DMS153 treated with DMSO at 0.1 percent for 48 hours (cell line): Measurements from ENCODE around the gene RBPJ.
A peak's percentile ranks its signal among the peaks of the same experiment; 100 is the strongest.
"Not testable (repeated sequence)": the region's sequence is repeated elsewhere in the genome, so short reads cannot be mapped to it uniquely, and the experiment has no call there.

ENCODE experiments used
- DNase-seq: peaks from one replicate; lab custom pipeline; 2025; ENCODE audit not compliant: unreplicated experiment; lab: John Stamatoyannopoulos, UW

RBPJ gene

GRCh38 chr4:26300314-26301307 is 20.2 kb upstream of the RBPJ start:
- no peak for DNase-seq

DNA sequence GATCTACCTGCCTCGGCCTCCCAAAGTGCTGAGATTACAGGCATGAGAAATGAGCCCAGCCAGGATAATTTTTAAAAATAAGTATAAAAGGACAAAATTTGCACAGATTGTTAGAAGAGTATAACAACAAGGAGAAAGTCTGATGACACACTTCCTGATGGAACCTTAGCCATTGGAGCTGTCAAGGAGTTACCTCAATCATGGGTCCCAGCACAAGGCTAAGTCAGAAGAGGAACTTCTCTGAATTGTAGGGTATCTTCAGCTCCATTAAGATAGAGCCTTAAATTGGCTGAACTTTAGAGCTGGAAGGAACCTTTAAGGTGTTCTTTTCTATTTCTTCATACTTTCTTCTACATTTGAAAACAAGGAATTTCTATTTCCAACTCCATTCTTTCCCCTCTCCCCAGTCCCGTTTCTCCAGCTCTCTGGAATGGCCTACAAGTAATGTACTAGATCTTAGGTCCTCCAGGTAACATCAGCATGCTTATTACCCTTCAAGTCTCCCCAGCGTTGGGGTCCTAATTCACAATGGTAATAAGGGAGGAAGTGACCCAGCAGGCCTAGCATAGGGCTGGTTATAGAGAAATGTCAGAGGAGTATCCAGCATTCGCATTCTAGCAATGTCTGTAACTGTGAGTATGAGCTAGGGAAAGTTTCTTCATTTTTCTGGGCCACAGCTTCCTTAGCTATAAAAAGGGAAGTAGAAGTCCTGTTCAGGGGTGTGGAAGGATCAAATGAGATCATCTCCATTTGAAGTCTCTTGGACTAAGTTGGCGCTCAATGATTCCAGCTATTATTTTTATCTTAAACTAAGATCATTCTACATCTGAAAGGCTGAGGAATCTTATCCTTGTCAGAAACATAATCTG is 18.5 kb upstream of the RBPJ start:
- no peak for DNase-seq

- DNase-seq = no peak
Measured at GRCh38 chr4:26303008-26303407, 17.8 kb upstream of the RBPJ start.

DNA sequence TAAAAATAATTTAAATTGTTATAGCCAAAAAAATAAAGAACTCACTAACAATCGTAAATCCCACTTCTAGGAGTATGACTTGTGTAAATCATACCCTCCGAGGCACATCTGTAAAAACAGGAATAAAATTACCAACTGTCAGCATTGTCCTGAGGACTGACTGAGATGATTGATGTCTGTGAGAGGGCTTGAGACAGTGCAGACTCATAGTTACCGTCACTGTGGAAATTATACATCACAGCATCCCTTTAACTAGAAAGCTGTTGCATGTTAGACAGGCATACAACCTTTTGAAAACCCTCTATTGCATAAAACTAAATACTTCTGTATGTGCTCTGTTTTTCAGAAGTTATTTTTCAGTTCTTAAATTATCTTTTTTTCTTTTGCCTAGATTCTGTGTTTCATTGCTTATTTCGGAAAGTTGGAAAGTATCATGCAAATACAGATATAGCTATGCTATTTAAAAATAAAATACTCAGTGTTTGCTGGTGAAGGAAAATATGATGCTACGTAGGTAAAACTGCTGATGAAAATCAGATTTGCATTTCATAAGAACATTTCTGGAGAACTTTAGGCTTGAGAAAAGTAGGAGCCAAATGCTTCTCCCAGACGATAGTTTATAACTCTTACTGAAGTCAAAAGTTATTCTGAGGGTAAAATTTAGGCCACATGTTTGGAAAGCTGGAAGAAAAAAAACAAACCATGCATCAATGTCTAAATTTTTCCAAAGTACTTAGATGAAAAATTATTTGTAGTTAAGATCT is 13.6 kb upstream of the RBPJ start:
- DNase-seq = no peak

DNA sequence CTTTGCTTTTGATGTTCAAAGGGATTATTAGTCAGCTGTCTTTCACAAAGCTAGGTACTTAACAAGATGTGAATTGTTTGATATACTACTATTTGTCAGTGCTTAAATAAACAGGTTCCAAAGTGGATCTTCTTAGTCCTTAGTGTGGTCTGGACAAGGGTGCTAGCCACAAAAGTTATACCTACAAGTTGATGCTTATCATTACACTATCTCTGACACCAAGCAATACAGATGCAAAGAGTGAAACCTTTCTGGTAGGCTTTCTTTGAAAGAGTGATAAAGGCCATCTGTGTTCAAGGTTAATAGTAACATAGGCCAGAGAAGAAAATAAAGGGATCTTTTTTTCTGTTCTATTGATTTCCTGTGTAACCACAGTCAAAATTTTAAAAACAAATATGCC is 12.2 kb upstream of the RBPJ start:
- DNase-seq = no peak

DNA sequence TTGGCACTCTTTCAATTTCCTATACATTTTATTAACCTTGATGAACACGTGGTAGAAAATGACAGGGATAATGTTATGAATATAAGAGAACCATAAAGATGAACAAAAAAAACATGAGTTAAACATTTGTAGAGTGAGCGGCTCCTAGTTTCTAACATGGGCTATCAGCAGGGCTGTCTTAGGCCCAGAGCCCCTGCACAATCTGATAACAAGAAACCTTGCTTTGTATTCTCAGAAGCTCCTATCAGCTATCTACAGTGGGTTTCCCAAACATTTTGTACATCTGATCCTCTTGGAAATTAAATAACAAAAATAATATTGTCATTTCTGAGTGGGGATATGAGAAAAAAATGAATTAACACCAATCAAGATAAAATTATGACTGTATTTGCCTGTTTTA is 10.6 kb upstream of the RBPJ start:
- DNase-seq = no peak

DNA sequence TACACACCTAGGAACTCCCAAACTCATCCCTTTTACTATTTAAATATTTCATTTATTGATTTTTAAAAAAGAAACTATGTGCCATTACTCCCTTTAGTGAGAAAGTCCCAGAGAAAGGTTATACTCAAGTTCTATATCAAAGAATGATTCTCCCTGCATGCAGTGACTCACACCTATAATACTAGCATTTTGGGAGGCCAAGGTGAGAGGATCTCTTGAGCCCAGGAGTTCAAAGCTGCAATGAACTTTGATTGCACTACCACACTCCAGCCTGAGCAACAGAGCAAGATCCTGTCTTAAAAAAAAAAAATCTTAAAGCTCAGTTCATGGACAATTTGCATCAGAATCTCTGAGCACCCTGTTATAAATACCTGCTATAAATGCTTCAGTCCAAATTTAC is 9.2 kb upstream of the RBPJ start:
- DNase-seq = no peak

GRCh38 chr4:26315316-26315932 is 5.4 kb upstream of the RBPJ start:
- DNase-seq = not testable (repeated sequence)

- DNase-seq = no peak
Measured at GRCh38 chr4:26317766-26318165, 3.0 kb upstream of the RBPJ start.

DNA sequence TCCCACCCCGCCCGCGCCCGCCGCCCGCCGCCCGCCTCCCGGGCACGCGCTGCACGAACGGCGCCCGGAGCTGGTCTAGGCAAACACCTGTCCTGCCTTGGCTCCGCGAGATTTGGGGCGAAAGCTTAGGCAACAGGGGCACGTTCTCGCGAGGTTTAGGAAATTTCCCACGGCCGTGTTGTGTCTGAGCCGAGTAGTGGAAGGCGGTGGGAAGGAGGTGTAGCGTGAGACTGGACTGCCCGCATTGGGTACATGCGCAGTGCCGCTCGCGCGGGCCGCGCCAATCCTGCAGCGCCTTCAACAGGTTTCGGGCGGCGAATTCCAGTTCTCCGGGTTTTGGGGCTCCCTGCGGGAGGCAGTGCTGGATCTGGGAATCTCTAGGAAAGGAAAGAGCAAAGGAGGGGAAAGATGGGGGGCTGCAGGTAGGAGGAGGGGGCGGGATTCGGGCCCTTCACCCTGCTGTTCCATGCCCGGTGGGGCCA is 1.3 kb upstream of the RBPJ start:
- DNase-seq = peak; percentile 83

GRCh38 chr4:26319949-26320537 is 771 bp upstream of the RBPJ start:
- no peak for DNase-seq

DNA sequence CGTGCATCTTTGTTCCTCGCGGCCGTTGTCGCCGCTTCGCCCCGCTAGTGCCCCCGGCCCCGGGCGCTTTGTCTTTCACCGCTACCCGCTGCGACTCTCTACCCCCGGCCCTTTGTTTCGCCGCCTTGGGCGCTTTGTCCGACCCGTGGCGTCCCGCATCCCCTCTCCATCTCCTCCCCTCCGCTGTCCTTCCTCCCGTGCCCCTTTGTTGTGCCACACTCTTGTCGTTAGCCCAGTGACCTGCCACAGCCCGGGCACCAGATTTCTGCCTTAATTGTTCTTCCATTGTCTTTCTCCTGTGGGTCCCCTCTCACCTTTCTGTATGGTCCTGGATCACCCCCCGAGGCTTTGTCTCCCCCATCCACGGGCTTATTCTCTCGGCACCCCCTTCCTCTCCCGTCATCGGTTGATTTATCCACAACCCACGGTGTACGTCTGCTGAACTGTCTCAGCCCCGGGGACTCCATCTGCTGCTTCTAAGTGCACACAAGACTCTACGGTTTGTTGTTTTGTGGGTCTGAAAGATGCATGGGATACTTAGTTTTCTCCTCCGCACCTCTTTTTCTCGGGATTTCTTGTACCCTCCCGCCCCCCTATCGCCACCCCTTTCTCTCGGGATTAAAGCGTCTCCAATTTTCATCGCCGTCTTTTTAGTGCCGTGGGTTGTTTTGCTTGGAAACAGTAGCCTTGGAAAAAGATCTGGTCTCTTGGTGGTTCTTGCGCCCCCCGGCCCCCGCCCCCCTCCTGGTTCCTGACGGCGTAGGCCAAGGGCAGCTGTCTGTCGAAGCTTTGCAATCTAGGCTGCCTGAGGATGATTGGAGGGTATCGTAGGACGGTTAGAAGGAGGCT is 783 bp downstream of the RBPJ start:
- no peak for DNase-seq

DNA sequence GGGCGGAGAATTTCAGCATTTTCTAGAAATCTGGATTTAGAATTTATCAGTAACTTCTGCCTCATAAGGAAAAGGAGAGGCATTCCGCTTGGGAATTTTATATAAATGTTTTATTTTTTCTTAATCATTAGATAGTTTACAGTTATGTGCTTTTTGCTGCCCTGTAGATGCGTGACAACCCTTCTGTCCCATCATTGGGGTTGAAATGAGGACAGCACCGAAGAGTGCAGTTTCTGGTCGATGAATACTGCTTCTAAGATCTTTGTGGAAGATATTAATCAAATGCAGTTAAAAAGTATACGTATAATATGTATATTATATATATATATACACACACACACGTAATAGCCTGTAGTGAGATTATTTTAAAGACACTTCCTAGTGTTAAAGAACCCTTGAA is 1.5 kb downstream of the RBPJ start:
- no peak for DNase-seq

- no peak for DNase-seq
Measured at GRCh38 chr4:26323821-26324220, 3.0 kb downstream of the RBPJ start.

DNA sequence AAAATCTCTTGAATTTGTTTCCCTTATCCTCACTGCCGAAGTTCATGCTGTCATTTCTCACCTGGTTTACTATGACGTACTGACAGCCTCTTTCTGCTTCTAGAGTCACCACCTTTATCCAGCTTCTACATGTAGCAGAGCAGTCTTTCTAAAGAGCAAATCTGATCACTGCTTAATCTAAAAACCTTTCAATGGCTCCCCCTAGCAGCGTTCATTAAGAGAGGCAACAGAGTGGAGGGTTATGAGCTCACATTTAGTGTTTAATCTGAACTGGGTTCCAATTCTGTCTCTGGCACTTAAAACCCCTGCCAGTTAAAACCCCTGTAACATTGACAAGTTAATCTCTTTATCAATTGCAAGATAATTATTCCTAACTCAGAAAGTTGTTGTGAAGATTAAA is 4.4 kb downstream of the RBPJ start:
- no peak for DNase-seq

GRCh38 chr4:26326791-26327190 is 6.0 kb downstream of the RBPJ start:
- DNase-seq = no peak

DNA sequence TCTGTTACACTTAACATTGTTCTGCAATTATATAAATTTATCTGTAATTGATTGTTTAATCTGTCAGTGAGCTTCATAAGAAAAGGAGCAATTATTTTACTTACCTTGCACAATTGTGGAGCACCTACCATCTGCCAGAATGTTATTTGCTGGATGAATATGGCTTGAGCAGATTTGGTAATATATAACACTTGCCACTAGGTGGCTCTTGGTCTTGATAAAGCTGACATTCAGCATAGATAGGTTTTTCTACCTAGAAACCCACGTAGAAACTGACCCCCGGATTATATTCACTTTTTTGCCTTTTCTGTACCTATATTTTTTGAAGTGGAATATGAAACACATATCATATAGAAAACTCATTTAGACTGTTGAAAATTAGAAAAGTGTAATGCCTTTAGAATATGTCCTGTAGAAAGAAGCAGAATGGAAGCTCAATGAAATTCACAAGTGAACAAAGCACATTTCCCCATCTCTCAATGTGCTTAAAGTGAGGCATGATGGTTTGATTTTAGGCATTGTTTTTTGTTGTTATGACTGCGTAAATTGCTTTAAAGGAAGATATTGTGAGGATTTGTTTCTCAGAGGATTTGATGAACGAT is 9.5 kb downstream of the RBPJ start:
- DNase-seq = peak; percentile 30

- peak; percentile 38 for DNase-seq
Measured at GRCh38 chr4:26330946-26331345, 10.1 kb downstream of the RBPJ start.
